HL-60/S4 treated with retinoic acid at 250 ng/mL for 4 days and 3 days (cell line): ENCODE measurements around the gene ATP1A1.

Experiments
- in situ Hi-C: fragments of 300-500 bp; cut with MboI; formaldehyde crosslinking; loops from 2 replicates; pipeline ENCODE4 v1.7.0; 2022; ENCODE audit warnings: low sequenced_read_pairs

The ATP1A1 gene

DNA sequence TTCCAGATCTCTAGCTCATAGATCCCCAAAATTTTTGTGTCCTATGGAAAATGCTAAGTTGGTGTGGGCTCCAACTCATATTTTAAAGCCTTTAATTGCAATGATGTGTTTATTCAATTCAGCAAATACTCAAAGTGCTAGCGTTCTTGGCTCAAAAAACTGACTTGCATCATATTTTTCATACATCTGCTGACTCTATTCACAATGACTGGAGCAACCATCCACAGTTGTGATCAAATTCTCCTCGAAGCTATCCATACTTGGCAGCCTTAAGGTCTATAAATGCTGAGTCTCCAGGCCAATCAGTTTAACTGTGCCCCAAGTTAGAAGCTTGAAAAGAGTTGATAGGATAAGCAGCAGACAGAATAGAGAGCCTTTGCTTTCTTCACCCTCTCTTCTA lies 2.9 kb upstream of the ATP1A1 start:
- in situ Hi-C loops, result no loop called here

DNA sequence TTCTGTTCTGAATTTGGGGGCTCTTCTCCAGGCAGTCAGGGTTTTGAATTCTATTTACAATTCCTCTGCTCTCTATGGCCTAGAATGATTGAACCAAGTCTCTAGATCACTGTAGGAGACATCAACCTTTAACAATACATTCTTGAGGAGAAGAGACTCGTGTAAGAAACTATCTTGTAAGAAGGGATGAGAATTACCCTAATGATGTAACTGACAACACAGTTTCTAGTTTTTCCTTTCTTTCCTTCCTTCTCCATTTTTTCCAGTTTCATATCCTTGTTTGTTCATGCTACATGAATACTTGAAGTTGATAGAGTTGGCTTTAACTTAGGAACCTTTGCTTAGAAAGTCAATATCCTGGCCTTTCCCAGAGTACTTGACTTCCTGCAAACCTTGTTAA lies 1.3 kb upstream of the ATP1A1 start:
- in situ Hi-C loops, result no loop called here

DNA sequence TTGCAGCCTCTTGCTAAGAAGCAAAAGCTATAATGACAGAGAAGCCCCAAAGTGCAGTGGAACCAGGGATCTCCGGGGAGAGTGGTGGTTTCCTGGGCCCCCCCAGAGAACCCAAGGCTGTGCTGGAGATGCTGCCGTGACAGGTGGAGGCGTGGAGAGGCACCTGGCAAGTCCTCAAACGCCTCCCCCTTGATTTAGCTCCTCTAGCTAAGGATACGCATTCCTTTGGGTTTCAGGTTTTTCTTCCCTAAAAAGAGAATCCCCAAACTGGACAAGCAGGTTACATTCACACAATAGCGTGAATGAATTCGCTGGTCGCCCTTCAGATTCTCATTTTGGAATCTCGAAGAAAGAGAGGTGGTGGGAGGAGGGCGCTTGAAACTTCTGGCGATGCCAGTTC lies 853 bp upstream of the ATP1A1 start:
- in situ Hi-C loops, result no loop called here

DNA sequence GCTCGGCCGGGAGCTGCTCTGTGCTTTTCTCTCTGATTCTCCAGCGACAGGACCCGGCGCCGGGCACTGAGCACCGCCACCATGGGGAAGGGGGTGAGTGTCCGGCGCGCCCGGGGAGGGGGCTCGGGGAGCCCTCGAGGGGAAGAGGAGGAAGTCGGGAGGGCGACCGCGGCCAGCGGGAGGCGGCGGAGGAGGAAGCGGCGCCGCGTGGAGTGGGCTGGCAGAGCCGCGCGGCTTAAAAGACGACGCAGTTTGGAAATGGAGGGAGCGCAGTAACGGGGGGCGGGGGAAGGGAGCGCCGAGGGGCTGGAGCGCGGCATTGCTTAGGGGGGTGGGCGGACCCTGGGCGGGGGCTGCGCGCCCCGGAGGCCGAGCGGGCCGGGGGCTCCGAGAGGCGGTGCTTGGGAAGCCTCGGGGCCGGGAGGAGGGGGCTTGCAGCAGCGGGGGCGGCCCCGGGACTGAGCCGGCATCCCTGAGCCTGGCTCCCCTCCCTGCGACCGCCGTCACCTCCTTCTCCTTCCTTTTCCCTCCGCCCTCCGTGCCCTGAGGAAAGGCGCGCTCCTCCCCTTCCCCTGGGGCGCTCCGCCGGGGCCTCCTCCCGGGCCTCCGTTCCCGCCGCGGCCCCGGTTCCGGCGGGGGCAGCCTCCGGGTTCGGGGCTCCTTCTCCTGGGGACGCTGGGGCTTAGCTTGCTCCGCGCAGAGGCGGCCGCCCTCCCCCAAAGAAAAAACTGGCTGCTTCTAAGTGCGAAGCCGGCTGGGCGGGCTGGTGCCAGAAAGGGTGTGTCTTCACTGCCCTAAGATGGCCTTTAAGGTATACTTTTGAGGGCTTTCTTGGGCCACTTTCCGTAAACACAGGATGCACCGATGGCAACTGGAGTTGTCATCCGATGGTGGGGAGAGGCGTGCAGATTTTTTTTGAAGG lies 648 bp downstream of the ATP1A1 start:
- in situ Hi-C loops, result no loop called here

DNA sequence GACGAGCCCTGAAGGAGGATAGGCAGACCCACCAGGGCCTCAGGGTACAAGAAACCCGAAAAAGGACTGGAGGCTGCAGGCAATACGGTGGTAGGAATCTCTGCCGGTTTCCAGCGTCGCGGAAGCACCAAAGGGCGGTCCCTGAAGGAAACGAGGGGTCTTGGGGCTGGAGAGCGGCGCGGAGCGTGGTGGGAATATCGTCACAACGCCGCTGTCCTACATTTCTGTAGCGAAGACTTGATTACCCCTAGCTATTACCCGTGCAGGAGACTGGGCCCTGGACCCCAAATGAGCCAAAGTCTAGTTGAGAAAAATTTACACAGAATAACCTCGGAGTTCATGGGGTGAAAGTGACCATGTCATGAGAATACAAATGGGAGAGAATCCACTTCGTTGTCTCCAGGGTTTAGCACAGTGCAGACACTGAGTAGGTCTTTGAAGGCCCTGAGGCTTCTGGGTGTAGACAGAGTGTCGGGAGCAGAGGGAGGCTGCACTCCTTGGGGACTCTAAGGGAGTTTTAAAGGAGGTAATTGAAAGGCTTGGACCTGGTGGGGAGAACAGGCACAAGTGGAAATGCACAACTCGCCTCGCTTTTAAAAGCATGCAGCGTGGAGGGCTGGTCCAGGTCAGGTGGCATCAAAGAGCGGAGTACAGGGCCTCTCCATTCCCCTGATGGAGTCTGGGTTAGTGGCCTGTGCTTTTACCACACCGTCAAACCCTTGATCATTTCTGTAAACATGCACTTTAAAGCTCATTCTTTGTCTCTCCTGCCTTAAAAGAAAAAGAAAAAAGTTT lies 1.5 kb downstream of the ATP1A1 start:
- in situ Hi-C loops, result no loop called here

DNA sequence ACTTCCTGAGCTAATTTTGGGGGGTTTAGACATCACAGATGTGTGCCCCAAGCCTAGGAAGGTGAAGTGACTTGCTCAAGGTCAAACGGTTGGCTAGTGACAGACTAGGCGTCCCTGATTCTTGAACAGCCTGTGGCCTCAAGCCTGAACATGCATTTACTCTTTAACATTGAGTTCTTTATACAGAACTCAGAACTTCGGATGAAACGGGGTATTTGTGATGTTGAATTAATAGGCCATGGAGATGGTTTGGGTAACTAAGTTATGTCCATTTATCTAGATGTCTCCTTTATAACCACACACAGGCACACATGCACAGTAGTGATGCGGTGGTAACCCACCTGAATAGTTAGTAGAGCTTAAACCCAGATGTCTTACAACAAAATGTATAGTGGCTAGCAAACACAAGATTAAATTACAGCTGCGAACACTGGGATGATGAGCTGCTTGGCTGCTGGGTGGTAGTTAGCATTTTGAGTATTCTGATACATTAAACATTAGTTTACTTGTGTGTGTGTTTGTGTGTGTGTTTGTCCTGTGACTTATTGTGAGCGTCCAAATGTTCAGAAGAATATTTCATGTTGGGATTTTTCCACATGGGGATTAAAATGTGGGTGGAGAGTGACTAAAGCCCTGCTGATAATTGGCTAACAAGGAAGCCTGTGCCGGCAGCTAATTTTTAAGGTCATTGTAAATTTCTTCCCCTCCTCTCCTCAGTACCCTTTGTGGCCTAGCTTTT lies 2.3 kb downstream of the ATP1A1 start:
- in situ Hi-C loops, result no loop called here

DNA sequence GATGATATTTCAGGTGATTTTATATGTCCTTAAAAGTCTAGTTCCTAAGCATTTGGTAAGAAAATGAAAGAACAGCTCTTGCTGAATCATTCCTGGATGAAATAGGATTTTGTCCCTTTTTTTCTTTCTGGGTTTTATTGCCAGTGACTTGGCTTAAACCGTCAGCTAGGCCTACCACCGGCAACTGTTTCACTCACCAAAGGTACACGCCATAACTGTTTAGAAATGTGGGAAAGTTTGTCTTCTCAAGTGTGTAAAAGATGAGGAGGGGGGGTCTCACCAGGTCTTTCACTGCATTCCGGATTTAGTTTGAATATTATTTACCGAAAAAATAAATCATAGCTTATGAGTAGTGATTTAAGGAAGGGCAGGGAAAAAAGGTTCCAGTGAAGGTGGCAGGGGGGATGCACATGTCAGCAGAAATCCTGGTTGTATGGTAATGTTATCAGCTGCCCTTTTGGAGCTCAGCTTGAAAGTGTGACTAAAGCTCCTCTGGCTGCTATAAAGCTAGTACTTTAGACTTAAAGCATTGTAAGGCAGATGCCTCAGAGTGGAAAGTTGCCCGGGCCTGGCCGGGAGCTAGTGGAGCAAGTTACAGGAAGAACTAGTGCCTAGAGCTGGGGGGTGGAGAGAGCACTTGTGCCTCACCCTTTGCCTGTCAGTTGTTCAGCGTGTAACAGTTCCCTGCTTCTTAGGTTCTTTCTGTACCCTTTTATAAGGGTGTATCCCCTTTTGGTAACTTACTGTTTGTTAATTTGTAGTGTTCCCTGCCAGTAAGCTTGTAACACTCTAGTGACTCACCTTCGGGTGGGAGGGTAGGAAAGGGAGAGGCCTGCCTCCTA lies 3.1 kb downstream of the ATP1A1 start:
- in situ Hi-C loops, result no loop called here

DNA sequence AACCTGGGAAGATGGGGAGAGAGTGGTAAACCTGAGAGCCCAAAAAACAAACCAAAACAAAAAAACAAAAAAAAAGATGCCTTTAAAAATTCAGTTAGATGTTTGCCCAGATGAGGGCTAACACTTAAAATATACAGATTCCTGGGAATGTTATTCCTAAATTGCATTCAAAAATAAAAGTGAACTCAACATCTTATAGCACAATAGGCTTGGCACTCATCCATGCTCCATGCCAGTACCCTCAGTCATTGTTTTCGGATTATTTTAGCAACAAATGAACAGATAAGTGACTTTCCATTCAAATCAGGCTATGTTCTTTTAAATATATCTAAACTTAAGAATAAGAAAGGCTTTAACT lies 3.7 kb downstream of the ATP1A1 start:
- in situ Hi-C loops, result no loop called here

DNA sequence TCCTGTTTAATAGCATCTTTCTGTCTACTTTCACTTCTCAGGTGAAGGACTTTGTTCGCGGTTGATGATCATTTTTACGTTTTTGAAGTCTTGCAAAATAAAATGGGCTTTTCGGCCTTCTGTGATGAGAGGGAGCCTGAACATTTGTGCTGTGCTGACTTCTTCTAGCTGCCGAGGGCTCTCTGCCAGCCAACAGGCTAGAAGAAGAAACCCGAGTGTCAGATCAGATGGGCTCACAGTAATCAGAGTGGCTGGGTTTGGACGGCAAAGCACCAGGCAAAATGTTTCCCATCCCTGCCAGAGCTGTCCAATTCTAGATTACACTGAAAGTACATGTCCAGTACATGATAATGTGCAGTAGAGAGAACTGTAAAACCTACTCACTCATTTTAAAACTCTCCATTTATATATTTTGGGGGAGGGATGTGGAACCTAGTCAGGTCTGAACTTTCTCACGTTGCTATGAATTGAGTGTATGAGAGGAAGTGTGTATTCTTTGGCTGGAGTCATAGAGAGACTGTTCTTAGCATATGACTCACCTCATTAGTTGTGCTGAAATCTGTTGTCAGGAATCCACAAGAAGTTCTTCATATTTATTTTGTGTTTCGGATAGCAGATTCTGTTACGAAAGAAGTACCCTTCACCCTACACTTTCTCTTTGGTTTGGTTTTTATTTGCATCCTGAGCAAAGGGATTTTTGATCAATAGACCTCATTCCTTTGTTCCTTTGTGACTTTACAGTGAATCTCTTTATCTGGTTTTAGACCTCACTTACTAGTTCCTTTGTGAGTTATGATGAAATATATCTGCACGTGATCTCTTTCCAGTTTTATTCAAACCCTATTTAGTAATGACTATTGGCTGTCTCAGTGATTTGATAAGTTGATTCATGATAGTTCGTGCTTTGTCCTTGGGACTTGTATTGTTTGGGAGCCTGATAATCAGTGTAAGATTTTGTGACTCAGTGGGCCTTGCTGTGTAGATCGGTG lies 4.8 kb downstream of the ATP1A1 start:
- in situ Hi-C loops, result no loop called here

DNA sequence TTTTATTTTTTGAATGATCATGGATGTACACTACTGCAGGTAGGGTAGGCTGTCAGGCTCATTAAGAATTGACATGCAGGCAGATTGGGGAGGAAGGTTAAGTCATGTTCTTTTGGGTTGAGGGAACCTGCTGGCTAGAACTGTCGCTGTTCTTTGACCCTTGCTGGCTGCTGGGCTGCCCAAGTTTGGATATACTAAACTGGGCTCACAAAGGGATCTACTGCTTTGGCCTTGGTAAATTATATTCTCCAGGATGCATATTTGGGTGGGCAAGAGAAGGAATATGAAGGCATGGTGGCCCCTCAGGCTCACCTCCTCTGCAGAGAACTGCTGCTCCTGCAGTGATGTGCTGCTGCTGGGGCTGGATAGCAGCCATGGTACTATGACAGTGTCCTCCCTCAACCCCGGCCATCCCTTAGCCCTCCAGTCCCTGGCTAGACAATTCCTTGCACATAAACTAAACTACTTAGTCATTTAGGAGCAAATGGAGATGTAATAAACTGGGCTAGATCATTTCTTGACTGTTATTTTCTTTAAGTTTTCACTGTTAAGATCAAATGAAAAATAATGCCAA lies 6.1 kb downstream of the ATP1A1 start:
- in situ Hi-C loops, result no loop called here

DNA sequence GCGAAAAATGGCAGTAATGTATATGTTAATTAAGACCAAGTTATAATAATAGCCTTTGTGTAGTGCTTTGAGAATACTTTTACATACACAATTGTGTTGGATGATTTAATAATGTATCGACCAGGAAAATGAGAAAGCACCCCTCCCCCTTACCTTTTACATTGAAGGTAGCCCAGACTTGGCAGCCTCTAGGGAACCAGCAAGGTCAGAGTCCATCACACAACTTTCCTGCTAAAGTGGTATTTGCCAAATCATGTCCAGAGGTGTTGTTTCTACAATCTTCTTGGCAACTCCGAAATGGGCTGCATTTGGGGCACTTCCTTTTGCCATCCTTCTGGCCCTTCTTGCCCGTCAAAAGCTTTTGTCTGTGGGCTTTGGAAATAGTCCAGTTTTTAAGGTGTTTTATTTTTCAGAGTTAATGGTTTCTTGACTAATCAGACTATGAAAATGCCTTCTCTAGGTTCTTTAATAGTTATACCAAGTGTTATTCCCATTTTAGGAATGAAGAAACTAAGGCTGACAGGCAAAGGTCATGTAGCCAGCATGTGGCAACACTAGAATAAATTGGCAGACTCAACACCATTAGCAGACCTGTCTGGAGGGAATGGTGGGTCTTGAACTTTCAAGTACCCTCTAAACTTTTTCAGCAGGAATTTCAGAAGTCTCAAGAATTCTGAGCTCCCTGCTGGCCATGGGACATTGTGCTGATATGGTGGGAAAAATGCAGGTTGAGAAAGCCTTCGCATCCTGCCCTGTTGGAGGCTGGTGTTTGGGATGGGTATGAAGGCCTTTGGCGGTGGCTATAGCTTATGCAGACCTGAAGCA lies 6.8 kb downstream of the ATP1A1 start:
- in situ Hi-C loops, result no loop called here

DNA sequence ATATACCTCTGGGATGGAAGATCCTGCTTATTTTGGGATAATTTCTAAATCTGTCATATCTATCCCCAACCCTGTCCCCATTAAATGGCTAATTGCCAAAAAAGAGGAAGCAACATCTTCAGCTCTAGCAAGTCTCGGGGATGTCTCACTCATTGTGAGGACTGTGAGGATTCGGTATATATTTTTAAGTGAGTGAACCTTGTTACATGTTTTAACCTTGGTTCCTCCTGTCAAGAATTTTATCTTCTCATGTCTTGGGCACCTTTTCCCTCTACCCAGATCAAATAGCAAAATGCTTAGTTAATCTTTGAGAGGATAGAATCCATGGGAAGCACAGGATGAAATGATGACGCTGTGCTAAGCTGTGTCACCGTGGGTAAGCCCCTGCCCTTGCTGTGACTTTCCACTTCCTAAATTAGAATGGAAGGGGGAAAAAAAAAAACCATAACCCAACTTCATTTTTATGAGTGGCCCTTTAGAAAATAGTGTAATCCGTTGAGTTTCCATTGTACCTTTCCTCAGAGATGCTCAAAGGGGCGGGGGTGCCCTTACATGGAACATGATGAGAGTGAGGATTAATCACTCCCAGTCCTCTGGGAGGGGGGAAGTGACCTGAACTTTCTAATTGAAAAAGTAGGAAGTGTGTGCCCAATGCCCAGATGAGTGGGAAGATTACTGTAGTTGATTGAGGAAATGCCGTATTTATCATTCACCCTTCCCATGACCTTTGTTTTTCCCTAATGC lies 7.6 kb downstream of the ATP1A1 start:
- in situ Hi-C loops, result no loop called here

DNA sequence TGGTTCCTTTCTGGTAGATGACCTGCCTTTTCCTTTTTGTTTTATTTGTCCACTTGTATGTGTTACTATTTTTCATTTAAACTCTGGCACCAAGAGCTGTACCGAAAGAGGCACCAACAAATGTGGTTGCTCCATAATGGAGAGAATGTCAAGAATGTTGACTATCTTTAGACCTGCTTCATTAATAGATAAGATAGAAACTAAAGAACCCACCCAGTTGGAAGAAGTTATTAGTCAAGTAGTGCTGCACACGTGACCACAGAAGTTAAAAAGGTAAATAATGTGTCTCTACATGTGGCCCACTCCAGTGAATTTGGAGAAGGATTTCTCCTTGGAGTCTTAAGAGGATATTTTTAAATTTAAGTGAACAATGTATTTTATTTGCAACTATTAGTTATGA lies 9.3 kb downstream of the ATP1A1 start:
- in situ Hi-C loops, result no loop called here

DNA sequence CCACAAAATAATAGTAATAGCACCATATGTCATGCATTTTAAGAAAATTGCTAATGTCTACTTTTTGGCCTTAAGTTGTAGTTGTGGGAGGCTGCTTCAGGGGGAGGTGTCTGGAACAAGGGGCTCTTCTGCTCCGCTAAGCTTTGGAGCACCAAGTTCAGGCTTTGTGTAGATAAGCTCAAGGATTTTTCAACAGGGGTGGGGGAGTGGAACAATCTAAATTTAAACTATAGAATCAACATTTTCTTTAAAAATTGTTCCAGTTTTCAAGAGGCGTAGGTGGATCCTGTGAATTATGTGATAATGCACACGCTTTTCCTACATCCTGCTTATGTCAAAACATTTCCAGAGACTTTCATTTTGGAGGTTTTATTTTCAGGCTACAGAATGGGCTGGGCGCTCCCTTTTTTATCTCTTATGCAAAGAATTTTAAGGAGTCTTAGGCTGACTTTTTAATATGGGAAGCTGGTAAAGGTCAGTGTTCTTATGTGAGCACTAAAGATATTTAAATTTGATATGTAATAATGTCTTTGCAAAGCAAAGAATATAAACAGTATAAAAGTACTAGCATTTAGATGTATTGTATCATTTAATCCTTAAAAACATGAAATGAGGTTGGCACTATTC lies 9.9 kb downstream of the ATP1A1 start:
- in situ Hi-C loops, result no loop called here

DNA sequence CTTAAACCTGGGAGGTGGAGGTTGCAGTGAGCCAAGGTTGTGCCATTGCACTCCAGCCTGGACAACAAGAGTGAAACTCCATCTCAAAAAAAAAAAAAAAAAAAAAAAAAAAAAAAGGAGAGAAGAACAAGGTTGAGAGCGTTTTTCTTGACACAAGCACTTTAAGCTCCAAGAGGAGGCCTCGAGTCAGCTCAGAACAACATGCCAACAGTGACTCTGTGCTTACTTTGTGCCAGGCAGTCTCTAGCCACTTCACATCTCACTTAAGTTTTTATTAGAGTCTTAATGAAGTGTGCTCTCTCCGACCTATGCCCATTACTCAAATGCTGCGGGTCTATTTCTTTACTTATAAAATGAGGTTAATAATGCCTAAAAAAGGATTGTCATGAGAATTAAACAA lies 13.0 kb downstream of the ATP1A1 start:
- in situ Hi-C loops, result no loop called here

DNA sequence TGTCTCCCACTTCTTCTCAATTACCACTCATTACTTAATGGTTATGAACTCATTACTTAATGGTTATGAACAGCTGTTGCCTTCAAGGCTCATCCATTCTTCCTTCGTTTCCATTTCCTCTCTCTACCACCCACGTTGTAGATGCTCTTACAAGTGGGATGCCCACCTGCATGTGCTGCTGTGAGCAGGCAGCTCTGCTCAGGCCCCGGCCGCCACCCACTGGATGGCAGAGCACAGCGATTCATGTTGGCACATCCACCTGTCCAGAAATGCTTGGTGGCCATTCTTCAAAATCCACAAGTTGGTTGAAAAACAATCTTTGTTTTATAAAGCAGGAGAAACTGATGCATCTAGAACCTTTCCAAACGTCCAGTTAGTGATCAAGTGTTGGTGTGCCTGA lies 14.5 kb downstream of the ATP1A1 start:
- in situ Hi-C loops, result no loop called here

DNA sequence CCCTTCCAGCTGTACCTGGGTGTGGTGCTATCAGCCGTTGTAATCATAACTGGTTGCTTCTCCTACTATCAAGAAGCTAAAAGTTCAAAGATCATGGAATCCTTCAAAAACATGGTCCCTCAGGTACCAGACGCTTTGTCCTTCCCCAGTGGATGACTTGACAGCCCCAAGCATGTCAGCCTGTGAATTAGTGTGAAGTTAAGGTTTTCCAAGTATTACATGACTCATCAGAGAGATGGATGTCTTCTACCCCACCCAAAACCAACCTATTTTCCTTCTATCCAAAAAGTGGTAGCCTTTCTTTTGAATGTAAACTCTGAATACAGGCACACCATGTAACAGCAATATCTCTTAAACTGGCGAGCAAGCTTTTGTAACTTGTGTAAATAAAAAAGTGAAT lies 15.1 kb downstream of the ATP1A1 start:
- in situ Hi-C loops, result no loop called here
